Epithelial cell of alveolus of lung (primary cell): ENCODE data around the gene CSNK2A3. TPM values are rescaled to one million over a fixed set of nuclear protein-coding genes. Genes with fewer than 3 reads are reported as not detected.

Source experiments
- total RNA-seq: library from RNA; depleted of rRNA; stranded (reverse); fragments of >200 nt; gene quantifications from 2 replicates; pipeline ENCODE4 v1.2.1, GENCODE V29; 2015

Gene CSNK2A3
- 1.4 and 2.2 TPM in 2 replicates for total RNA-seq

GRCh38 chr11:11352878-11353277 is at the start of gene CSNK2A3:
CSNK2A3 (minus strand) TSS chr11:11353250; CDS start chr11:11353119, 131 bp downstream.

